Chondrocyte (in vitro differentiated cells): Measurements from ENCODE around the gene WASF2. TPM values are rescaled to one million over a fixed set of nuclear protein-coding genes. Genes with fewer than 3 reads are reported as not detected.

Experiments used
- DNase-seq: peaks from one replicate; pipeline ENCODE4 v3.0.0; 2021; ENCODE audit warnings: mixed read lengths, low spot score
- H3K27ac Mint-ChIP-seq: one replicate; pipeline ENCODE4 v1.8.0; 2021; ENCODE audit warnings: mild to moderate bottlenecking, moderate library complexity, mixed read lengths; ENCODE audit not compliant: unreplicated experiment
- H3K27me3 Mint-ChIP-seq: 2 replicates; pipeline ENCODE4 v1.8.0; 2021; ENCODE audit warnings: low read depth, mixed read lengths
- H3K36me3 Mint-ChIP-seq: 2 replicates; pipeline ENCODE4 v1.8.0; 2021; ENCODE audit warnings: low read depth, mixed read lengths
- H3K4me1 Mint-ChIP-seq: 2 replicates; pipeline ENCODE4 v1.8.0; 2021; ENCODE audit warnings: low read depth, mild to moderate bottlenecking, mixed read lengths
- H3K4me3 Mint-ChIP-seq: one replicate; pipeline ENCODE4 v1.8.0; 2021; ENCODE audit warnings: mild to moderate bottlenecking, moderate library complexity, mixed read lengths; ENCODE audit not compliant: unreplicated experiment
- H3K9me3 Mint-ChIP-seq: 2 replicates; pipeline ENCODE4 v1.8.0; 2021; ENCODE audit warnings: low read depth, mixed read lengths
- total RNA-seq: library from RNA; stranded (reverse); gene quantifications from 3 replicates; pipeline ENCODE4 v1.2.1, GENCODE V29; 2021
- TF ChIP-seq, protein P1 (sequence below): fragments of 200-600 bp; sonication (generic); IDR thresholded peaks from 2 replicates; pipeline ENCODE4 v1.5.0; 2021; ENCODE audit warnings: antibody characterized with exemption, mild to moderate bottlenecking, moderate library complexity

The WASF2 gene
- total RNA-seq, 1 donor from 2014 or later: 128 TPM

DNA sequence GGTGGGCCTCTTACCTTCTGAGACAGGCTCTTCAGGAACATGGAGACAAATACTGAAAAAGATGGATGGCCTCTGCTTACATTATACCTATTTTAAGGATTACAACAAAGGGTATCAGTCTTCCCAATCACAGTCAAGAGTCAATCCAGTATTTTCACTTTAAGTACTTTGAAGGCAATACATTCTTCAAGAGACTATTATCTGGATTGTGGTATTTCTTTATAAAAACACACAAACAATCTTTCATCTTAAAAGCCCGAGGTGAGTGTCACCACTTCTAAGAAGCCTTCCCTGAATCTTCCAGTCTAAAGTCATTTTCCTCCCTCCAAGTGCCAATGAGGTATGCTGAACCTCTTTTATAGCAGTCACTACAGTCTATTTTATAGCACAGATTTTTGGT lies 45.3 kb downstream of the WASF2 start:
- H3K9me3 Mint-ChIP-seq: no peaks in the 10 kb centered on the region
- DNase-seq: no peak

DNA sequence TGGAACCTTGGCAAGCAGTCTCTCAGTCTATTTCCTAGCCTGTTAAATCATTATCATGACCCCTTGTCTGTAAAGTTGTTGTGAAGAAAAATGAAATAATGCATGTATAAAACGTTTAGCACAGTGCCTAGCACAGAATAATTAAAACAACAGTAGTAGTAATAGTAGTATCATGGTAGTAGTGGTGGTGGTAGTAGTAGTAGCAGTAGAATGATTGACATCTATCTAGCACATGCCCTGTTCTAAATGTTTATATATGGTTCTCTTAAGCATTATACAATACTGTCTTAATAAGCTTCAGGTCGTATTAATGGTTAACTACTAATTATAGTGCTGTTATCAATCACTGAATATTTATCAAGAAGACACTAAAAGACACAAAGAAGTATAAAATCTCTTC lies 50.8 kb downstream of the WASF2 start:
- Mint-ChIP-seq H3K36me3 (no peaks in the 10 kb centered on the region), H3K27ac (no peak overlapping the region), H3K4me1 (peaks cover 56% of the 10 kb centered on the region), H3K9me3 (no peaks in the 10 kb centered on the region), H3K4me3 (no peak overlapping the region), H3K27me3 (no peaks in the 10 kb centered on the region)
- TF ChIP-seq, protein P1, sequence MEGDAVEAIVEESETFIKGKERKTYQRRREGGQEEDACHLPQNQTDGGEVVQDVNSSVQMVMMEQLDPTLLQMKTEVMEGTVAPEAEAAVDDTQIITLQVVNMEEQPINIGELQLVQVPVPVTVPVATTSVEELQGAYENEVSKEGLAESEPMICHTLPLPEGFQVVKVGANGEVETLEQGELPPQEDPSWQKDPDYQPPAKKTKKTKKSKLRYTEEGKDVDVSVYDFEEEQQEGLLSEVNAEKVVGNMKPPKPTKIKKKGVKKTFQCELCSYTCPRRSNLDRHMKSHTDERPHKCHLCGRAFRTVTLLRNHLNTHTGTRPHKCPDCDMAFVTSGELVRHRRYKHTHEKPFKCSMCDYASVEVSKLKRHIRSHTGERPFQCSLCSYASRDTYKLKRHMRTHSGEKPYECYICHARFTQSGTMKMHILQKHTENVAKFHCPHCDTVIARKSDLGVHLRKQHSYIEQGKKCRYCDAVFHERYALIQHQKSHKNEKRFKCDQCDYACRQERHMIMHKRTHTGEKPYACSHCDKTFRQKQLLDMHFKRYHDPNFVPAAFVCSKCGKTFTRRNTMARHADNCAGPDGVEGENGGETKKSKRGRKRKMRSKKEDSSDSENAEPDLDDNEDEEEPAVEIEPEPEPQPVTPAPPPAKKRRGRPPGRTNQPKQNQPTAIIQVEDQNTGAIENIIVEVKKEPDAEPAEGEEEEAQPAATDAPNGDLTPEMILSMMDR: no peak
- no peak for DNase-seq

More for the DNA sequence above, 45.3 kb downstream of the WASF2 start:
- Mint-ChIP-seq H3K36me3 (peaks cover 3% of the 10 kb centered on the region), H3K27me3 (no peaks in the 10 kb centered on the region), H3K4me1 (peaks cover 20% of the 10 kb centered on the region), H3K27ac (peak overlapping the region; percentile 41), H3K4me3 (no peak overlapping the region)
- TF ChIP-seq, protein P1: no peak

- Mint-ChIP-seq H3K27me3 (no peaks in the 10 kb centered on the region), H3K9me3 (no peaks in the 10 kb centered on the region), H3K4me1 (peaks cover 61% of the 10 kb centered on the region), H3K27ac (no peak overlapping the region), H3K4me3 (no peak overlapping the region), H3K36me3 (no peaks in the 10 kb centered on the region)
- no peak for DNase-seq
- TF ChIP-seq, protein P1: no peak
Measured at GRCh38 chr1:27438621-27439061, 51.3 kb downstream of the WASF2 start.

DNA sequence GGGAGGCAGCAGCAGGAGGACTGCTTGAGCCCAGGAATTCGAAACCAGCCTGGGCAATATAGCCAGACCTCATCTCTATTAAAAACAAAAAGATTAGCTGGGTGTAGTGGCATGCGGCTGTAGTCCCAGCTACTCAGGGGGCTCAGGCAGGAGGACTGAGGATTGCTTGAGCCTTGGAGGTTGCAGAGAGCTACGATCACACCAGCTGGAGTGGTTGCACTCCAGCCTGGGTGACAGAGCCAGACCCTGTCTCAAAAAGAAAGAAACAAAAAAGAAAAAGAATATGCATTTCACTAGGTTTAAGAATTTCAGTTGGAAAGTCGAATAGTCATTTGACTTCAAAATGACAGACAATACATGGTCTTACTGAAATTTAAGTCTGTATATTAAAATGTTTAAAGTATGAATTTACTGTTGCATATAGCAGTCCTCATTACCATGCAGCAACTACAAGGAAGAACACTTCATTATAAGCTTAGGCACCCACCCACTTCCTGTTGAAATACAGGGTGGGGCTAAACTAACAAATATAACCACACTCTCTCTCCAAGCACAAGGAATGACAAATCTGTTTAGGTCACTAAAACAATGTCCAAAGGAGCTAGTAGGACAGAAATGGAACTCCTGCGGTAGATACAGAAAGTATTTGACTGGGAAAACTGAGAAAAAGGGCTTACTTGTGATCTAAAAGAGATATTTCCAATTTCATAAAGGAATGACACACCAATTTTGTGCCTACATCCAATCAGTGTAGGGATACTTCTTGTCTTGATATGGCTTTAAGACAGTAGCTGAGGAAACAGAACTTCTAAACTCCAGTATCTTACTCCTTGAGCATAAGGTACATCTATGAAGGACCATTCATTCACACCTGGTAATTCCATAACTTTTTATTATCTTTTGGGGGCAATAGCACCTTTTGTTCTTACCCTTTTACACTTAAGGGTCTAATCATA lies 53.5 kb downstream of the WASF2 start:
- H3K27me3 Mint-ChIP-seq: no peaks in the 10 kb centered on the region
- peak overlapping the region; percentile 73 for H3K27ac Mint-ChIP-seq
- H3K36me3 Mint-ChIP-seq: no peaks in the 10 kb centered on the region
- no peak overlapping the region for H3K4me3 Mint-ChIP-seq
- TF ChIP-seq, protein P1: no peak
- DNase-seq: no peak
- H3K9me3 Mint-ChIP-seq: no peaks in the 10 kb centered on the region
- peaks cover 78% of the 10 kb centered on the region for H3K4me1 Mint-ChIP-seq

- TF ChIP-seq, protein P1: no peak
- Mint-ChIP-seq H3K27ac (peak overlapping the region; percentile 73), H3K4me1 (peaks cover 86% of the 10 kb centered on the region), H3K27me3 (no peaks in the 10 kb centered on the region), H3K9me3 (no peaks in the 10 kb centered on the region), H3K36me3 (no peaks in the 10 kb centered on the region), H3K4me3 (no peak overlapping the region)
- no peak for DNase-seq
Measured at GRCh38 chr1:27435566-27436203, 54.3 kb downstream of the WASF2 start.
